NCI-H524 (cell line): ENCODE measurements around the gene NTF3.

Experiments used
- DNase-seq, 2 experiments: peaks; one replicate each; lab custom pipeline; 2025; lab: John Stamatoyannopoulos, UW

The NTF3 gene

DNA sequence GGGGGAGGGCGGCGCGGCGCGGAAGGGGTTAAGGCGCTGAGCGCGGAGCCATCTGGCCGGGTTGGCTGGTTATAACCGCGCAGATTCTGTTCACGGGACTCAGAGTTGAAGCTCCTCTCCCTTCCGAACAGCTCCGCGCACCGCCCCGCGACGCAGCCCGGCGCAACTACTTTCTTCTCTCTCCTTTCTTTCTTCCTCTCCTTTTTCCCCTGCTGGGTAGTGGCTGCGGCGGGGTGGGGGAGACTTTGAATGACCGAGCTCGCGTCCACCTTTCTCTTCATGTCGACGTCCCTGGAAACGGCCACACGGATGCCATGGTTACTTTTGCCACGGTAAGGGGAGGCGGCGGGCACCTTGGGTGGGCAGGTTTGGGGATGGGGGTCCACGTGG lies at the start of gene NTF3:
NTF3 (plus strand) TSS at position 98 of the 390 bp plus-strand sequence; CDS start at position 315, 217 bp downstream.
- DNase-seq: peak in 1 of 2 experiments; percentile 42

DNA sequence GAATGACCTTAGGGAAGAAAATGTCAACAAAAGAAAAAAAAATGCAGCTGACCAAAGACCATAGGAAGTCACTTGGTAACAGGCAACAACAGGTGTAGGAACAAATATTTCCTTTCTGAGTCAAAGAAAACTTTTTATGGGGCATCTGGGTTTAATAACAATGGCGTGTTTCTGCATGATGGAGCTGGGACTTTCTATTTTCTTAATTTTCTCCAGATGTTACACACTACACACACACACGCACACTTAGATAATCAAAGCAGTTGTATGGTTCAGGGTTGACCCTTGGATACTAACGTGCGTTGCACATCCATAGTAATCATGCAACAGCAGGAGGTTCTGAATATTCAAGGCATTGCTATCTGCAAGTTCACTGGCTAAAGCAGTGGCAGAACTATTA lies 47.9 kb upstream of the NTF3 start:
- DNase-seq: no peak

DNA sequence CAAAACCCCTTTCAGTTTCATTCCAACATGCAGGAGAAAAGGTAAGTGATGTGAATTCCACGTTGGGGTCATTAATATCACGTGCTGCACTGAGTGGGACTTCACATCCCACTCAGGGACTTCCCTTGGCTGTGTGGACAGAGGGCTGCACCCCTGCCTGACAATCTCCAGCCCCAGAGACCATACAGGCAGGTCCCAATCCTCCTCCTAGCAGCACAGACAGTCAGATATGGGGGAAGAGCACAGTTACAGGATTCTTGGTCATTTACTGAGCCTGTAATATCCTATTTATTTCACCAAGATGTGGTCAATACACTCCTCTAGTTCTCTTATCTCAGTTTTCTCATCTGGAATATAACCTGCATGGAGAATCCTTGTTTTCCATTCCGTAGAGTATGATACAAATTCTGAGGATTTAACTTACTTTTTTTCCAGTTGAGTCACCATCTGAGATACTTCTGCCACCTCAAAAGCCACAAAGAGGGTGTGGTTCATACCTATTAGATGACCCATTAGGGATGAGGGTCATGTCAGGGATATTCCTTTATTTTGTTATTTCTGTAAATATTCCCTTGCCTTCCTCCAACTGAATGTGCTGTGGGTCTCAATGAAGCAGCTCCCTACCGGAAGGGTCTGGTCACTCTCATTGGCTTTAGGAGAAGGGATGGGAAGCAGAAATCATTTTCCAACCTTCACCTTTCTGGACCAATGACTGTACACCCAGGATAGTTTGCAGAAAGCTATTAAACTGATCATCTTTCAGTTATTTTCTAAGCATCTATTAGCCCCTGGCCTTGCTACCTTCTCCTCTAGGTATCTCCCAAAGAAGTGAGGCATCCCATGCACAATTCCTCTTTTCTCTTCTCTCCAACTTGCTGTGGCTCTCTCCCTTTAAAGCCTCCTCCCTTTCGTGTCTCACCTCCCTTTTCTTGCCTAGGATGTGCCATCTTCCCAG lies 43.0 kb upstream of the NTF3 start:
- no peak for DNase-seq

DNA sequence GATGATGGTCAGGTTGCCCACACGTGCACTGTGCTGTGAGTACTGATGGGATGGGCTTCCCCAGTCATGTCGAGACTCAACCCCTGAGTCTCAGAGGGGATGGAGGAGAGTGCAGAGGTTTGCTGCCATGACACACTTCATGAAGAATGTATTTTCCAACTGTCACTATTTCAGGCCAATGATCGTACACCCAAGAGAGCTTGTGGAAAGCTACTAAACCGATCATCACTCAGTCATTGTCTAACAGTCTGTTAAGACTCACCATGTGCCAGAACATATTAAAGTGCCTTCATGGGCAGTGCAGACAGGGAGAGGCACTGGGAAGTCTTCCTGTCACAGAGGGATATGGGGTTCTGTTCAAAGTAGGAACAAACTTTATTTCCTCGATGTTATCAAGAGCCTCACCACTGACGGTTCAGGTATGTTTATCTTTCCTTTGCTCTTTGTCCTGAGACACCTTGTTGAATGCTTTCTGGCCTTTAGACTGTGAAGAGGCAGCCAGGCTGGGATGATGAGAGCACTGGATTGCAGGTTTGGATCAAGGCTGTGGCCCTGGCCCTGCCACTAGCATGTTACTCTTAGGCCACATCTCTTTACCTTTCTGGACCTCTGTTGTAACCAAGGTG lies 41.6 kb upstream of the NTF3 start:
- DNase-seq: no peak

DNA sequence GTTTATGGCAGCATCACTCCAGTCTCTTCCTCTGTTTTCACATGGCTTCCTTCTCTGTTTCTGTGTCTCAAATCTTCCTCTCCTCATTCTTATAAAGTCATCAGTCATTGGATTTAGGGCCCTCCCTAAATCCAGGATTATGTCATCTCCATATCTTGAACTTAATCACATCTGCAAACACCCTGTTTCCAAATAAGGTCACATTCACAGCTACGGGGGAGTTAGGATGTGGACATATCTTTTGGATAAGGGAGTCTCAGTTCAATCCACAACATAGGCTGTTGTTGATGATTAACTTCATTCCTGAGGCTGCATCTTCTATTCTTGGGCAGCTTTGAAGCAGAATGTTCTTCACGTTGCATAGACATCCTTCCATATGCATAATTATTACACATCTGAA lies 40.3 kb upstream of the NTF3 start:
- DNase-seq: no peak

DNA sequence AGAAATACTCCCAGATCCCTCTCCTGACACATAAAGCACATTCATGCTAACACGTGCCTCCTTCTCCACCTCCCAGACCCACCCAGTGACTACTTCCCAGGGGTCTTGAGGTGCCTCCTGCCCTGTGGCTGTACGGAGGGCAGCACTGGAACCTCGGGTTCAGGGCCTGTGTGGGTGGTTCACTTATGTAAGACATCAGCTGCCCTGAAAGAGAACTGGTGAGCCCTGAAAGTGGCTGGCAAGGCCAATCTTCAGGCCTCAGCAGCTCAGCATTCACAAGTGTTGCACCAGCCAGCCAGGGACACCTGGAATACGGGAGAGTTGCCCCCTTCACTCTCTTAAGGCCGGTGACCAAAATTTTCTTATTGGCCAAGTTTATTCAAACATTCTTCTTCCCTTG lies 38.9 kb upstream of the NTF3 start:
- no peak for DNase-seq

DNA sequence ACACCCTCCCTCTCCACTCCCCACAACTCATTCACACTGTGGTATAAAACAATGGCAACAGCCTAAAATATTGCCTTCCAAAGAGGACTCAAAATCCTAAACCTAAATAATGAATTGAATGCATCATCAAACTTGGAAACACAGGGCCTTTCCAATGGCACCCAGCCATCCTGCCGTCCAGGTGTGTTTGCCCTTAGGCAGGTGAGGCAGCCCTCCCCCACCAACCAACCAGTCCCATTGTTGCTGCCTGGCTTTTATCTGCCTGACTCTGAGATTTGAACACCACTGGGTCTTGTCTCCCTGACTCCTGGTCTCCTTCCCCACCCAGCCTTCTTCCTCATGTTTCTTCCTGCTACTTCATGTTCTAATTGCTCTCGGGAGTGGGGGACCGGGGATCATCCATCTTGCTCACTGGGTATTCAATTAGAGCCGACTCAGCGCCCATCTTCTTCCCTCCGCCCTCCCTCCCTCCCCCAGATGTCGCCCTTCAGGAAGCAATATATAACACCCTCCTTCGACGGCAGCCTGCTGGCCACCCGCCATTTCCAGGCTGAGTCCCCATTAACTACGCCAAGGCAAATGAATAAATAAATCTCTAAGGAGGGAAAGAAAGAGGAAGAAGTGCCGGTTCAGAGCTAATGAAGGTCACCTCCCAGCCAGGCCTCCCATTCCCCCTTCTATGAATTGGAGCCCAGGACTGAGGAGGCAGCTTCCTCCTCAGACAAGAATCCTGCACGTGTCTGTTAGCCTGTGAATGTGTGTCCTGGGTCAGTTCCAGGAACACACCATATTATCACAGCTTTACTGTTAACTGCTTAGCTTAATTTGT lies 36.3 kb upstream of the NTF3 start:
- no peak for DNase-seq

DNA sequence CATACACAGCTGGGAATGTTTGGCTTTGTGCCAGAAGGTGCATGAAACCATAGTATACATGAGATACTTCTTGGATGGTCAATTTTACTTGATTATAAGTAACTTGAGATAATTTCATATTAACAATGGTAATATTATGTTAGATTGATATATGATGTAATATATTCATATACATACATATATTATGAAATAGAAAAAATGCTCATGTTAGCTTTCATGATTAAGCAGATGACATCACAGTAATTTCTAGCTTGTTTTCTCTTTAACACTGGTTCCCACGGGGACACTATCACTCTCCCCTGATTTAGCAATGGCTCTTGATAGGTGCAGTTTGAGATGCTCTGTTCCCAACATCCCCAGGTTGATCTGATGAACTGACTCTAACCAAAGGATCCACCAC lies 35.4 kb upstream of the NTF3 start:
- DNase-seq: no peak

DNA sequence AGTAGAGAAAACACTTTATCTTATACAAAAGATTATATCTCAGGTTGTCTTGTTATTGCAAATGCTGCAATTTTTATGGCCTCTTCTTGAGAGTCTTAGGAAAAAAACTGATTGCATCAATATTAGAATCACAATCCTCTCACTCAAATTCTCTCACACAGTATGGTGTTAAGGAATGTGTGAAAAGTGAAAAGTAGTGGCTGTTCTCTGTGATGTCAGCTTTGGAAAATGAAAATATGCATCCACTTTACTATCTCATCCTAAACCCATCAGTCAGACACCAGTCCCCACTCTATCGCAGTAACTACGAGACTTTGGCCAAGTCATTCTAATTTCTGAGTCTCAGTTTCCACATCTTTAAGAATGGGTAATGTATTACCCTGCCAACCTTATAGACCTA lies 32.6 kb upstream of the NTF3 start:
- DNase-seq: no peak

DNA sequence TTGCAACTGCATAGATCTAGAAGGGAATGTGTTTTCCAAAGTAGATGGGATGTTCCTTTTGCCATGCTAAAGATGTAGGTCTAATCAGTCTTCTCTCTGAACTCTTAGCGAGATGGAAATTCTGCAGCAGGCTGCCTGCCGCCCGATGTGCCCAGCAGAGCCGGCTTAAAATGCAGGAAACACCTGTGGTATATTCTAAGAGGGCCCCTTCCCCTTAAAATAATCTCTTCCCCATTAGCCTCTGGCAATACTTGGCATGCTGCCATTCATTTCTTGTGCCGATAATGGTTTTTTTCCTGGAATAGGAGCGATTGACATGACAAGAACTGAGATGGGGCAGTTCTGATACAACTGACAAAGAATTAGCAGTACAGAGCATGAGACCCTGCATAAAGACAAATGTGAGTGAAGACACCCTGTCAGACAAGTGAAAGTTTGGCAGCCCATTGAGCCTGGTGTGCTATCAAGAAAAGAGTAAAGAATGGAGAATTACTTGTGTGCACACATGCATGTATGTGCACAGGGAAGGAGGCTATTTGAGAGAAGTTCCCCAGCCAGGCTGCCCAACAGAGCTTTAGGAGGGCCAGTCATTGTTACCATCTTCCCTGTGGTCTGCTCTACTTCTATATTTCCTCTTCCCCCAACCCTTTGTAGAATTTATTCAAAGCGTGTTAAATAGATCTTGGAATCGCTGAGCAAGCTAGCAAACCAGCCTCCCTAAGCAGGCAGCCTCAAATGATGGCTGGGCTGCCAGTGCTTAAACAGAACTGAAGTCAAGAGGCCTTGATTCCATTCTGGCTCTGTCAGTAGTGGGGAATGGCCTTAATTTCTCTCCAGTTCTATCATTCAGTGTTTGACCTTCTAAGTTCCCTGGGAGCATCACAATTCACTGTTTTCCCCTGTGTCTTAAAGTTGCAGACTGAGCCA lies 29.6 kb upstream of the NTF3 start:
- peak in 1 of 2 experiments; percentile 8 for DNase-seq

DNA sequence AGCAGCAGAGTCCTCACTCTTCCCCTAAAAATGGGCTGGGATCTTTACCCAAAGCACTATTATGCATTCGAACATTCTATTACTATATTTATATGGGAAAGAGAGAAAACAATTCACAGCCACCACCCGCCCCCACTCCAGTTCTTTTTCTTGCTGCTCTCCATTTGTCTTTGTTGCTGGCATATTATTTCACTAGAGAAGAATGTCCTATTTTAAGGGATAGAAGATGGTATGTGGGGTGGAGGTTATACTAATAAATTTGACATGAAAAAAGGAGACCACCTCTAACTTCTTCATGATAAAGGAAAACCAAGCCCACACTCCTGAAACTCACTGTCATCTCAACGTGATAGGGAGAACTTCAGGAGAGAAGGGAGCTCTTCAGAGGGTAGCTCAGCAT lies 28.5 kb upstream of the NTF3 start:
- no peak for DNase-seq

DNA sequence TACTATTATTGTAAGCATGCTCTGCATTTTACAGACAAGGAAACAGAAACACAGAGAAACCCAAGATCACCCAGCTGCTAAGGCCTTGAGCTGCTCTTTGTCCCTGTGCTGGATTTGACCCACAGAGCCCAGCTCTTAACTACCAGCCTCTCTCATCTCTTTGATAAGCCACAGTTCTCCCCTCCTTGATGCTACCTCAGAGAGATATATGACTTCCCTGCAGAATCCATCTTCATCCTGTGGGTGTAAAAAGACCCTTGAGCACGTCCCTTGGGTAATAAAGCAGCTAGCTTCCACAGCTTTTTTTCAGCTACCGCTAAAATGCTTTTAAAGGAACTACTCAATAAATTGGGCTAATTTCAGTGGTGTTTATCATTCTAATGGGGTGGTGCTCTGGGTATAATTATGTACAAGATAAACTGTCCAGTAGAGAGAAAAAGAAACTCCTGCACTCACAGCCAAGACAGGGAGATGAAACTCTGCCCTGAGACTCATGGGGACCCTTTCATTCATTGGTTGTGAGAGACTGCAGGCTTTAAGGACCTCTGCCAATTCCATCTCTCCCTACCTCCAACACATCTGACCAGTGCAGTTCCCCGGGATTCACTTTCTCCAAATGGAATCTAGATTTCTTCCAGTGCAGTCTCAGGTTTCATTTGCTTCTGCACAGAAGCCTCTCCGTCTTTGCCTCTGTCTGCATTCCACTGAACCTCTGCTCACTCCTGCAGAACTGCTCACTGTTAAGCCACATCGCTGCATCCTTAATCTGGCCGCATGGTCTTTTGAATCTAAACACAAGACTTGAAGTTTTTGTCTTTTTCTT lies 24.7 kb upstream of the NTF3 start:
- DNase-seq: no peak

DNA sequence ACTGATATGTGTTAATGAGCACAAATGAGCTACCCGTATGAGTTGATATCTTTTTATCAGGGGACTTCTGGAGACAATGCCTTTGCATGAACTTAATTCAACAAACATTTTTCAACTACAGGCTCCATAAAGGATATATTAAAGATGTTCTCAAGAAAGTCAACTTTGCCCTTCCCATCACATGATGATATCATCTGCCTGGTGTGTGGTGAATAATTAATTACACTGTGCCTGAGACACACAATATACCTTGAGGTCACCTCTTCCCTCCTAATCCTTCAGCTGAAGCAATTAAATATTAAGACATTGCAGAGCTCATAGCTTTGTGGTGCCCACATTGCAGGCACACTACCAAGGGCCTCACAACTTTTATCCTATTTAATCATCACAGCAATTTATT lies 22.3 kb upstream of the NTF3 start:
- DNase-seq: no peak

DNA sequence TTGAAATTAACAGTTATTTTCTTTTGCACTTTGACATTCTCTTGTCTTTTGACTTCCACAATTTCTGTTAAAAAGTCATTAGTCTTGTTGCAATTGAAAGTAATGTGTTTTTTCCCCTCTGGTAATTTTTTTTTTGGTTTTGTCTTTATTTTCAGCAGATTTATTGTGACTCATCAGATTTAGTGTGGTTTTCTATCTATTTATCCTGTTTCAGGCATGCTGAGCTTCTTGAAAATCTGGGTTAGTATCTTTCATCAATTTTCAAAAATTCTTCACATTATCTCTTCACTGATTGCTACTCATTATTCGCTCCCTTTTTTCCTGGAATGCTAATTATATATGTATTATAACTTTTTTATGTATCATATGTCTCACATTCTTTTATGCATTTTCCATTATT lies 15.3 kb upstream of the NTF3 start:
- DNase-seq: no peak

DNA sequence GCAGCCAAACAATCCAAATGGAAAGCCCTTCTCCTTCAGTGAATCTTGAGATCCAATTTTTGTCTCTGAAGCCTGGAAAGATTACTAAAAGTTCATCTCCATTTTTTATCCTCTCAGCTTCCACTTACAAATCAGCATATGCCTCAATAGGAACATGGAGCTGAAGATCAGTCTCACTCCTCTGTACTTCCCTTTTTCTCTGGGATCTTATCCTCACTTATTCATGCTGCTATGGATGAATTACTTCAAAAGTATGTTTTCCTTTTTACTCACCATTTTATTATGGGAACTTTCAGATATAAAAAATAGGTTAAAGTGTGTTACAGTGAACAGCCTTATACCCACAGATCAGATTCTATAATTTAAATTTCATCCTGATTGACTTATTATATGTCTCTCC lies 14.4 kb upstream of the NTF3 start:
- DNase-seq: no peak

DNA sequence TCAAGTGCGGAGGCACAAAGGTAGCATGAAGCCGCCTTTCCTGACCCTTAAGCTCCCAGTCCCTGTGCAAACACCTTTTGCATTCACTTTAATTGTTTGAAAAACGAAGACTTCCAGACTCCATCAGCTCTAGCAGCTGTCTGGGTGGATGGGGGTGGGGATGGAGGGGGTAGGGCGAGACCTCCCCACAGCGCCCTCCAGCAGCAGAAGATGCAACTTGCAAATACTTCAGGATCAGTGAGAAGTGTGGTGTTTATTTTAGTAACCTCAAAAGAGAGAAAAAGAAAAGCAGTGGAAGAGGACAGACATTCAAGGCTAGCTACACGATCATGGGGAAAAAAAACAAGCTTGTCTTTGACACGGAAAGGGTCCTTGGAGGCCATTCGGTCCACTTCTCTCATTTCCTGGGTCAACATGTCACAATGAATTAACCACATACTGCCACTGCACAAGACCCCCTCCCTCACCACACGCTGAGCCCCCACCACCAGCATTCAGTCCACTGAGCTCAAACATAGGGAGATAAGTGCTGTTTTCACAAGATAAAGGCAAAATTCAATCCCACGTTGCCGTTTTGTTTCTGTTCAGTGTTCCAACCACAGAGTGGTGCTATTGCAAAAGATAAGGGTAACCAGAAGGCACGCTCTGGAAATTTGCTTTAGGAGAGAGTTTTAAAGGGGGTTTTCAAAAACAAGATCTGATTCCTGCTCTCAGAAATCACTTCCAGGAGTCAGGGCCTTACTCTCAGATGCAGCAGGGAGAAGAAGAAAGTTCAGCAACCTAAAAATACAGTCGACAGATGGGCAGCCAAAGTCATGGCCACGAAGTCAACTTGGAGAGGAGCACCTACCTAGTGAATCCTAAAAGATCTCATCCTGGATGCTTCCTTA lies 3.3 kb upstream of the NTF3 start:
- peak in 1 of 2 experiments; percentile 36 for DNase-seq

DNA sequence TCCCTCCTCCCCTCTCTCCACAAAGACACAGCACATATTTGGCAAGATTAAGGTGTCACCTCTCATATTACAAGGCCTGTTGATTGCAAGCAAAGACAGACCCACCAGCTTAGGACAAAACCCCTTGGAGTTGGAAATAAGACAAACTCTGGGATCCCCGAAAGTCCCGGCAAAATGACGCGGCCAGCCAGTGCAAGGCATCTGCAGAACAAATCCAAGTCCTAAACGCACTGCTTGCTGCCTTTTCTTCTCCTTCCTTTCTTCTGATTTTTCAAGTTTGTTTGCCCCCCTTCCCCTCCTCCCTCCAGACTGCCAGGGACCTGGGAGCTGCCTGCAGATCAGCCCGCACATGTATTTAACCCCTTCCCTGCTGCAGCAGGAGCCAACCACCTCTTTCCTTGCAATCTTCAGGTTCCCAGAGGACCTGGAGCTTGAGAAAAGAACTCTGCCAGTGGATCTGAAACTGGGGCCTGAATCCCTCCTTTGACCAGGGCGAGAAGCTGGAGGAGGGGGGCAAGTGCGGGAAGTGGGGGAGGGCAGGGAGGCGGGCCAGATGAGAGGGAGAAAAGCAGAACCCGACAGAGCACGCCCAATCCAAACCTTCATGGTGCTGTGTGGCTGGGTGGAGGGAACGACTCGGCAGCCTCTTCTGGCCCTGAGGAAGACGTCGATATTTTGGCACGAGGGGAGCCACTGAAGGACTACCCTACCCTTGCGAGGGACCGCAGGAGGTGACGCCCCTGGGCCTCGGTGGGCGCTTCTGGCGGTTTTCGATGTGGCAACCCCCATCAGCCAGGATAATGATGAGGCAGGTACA lies 2.0 kb upstream of the NTF3 start:
- no peak for DNase-seq
